HG02678 (cell line): ENCODE data around the gene REPS2.

Experiments used
- ATAC-seq: cut with Tn5 transposase; IDR thresholded peaks from one replicate; pipeline ENCODE4 v1.9.1; 2021; ENCODE audit warnings: mild to moderate bottlenecking, moderate library complexity; ENCODE audit not compliant: unreplicated experiment

The REPS2 gene

DNA sequence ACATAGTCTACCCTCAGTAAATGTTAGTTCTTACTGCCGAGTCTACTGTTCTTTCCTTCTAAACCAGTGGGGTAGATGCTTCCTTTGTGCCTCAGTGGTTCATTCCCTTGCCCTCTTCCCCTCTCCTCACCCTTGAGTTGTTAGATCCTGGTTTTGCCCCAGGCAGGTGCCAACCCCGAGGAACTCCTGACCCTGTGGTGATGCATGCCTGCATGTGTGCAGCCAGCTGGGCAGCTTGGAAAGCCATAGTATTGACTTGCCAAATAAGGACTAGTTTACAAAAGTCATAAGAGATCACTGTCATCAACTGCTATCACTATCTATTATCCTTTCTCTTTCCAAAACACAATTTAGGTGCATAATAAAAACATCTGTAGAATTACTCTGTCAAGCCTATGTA is 50.9 kb downstream of the REPS2 start:
- no peak for ATAC-seq

DNA sequence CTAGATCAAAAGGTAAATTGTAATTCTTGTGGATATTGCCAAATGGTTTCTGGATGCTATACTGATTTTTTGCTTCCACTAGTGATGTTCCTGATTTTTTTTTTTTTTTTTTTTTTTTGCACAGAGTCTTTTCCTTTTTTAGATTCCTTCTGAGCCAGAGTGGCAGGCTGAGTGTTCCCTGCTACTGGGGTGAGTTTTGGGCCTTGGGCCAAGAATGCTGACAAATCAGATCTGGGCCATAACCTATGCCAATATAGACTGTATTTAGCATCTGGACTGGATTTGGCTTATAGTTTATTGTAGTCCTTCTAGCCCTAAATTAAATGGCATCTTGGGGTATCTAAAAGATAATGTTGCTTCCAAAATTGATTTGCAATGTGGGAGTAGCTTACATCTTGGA is 52.8 kb downstream of the REPS2 start:
- no peak for ATAC-seq

DNA sequence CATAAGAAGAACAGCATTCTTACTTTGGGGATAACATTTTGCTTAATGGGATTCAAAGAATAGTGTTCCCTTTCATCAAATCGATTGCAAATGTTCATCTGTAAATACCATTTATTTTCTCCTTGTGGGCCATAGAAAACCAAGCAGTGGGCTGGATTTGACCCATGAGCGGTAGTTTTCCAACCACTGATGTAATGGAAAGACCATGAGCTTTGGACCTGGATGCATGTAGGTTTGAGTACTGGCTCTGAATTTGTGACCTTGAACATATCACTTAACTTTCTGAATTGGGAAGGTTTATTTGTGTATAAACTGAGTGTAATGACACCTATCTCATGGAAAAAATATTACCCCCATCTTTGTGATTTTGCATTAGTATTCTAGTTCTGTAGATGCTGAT is 54.3 kb downstream of the REPS2 start:
- ATAC-seq = no peak

DNA sequence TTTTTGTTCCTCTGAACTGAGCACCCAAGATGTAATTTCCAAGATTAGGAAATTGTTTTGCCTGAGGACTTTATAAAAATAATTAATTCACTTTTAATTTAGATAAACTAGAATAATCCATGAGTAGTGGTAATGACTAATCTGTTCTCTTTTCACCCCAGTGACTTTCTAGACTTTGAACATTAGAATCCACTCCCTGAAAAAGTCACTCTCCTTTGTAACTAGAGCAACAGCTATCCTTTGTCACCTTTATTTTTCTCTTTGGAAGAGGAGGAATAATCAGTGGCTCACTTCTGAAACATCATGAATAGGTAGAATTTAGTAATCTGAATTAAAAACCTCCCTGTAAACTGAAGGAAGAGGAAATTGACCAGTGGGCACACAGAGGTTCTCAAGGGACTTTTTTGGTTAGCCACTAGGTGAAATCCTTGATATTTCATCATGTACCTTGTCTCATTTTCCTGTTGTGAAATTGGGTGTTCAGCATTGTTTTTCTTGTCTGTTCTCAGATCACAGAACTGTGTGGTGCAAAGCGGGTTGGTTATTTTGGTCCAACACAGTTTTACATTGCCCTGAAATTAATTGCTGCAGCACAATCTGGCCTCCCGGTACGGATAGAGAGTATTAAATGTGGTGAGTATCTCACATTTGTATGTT is 59.4 kb downstream of the REPS2 start:
- ATAC-seq = no peak

DNA sequence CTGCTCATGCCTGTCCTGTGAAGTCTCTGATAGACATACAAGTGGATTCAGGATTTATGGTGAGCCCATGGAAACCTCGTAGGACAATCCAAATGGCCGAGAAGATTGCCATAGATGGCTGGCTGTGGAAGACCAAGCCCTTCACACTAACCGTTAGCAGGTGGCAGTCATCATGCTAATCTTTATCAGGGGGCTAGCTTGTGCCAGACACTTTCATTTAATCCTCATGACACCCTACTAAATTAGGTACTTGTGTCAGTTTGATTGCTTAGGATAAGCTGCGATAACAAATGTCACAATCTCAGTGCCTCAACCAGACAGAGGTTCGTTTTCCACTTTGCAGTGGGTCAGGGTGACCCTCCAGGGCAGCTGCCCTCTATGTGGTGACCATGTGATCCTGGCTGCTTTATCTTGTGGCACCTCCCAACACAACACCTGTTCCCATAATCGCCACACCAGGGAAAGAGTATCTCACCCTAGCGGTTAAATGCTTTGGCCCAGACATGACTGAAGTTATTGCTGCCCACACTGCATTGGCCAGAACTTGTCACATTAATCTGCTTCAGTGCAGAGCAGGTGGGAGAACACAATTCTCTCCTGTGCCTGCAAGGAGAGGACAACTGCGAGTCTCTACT is 60.8 kb downstream of the REPS2 start:
- no peak for ATAC-seq

DNA sequence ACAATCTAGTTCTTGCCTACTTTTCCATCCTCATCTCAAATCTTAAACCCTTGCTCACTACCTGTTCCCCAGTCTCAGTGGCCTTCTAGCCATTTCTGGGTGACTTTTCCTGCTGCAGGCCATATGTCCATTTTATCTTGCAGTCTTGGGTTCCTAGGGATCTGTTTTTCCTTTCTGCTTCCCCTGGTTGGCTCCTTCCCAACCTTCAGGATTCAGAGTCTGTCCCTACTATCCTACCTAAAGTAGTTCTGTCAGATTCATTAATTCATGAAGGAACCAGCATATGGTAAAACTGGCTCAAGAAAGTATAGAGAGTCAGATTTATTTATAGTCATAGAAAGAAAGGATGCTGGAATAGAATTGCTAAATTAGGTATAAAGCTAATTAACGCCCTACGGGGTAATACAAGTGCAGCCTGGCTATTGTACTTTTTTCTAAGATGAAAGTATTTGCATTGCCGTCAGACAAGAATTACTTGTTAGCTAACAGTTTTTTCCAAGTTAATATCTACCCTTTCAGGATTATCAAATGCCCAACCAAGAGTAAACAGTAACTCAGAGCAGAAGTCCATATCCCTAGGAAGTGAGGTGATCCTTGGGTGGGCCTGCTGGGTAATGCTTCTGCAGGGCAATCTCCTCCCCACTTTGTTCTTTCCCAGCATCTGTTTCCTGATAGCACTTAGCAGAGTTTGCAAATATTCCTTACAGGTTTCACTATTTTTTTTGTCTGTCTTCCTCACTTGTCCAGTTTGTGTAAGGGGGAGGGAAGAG is 63.6 kb downstream of the REPS2 start:
- no peak for ATAC-seq

DNA sequence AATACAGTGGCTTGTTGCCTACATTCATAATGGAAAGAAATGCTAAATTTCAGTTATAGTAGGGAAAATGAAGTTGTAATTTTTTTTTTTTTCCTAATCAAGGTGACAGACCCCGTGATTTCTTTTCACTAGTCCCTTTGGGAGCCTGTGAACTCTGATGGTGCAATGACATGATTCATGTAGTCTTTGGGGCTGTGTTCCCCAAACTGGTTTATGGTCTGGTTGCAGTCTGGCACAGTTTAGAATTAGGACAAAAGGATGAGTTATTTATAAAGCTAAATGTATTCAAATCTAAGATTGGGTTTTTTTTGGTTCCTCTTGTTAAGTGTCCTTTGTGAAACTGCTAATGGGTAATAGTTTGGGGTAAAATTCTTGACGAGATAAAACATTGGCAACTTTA is 66.0 kb downstream of the REPS2 start:
- ATAC-seq = no peak

DNA sequence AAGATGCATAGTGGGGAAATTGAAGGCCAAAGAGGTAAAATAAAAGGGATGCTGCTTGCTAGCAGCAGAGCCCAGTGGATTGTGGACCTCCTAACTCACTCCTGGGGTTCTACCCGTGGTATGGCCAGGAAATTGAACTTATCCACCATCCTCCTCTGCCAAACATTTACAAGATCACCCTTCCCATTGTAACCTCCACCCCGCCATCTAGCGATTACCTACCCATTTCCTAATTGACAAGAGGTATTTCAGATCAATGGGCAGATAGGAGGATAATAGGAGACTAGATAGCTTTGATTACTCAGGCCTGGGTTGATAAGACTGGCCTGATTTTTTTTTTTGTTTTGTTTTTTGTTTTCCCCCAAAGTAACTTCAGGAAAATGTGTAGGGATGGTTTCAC is 67.8 kb downstream of the REPS2 start:
- ATAC-seq = no peak

DNA sequence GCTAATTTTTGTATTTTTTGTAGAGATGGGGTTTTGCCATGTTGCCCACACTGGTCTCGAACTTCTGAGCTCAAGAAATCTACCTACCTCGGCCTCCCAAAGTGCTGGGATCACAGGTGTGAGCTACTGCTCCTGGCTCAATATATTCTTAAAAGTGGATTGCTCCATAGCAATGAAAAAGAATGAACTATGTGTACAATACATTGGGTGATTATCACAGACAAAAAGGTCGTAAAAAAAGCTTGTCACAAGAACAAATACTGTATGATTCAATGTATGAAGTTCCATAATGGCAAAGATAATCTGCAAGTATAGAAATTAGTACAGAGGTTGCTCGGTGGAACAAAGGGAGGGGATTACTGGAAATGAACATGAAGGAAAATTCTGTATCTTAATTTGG is 70.7 kb downstream of the REPS2 start:
- no peak for ATAC-seq

DNA sequence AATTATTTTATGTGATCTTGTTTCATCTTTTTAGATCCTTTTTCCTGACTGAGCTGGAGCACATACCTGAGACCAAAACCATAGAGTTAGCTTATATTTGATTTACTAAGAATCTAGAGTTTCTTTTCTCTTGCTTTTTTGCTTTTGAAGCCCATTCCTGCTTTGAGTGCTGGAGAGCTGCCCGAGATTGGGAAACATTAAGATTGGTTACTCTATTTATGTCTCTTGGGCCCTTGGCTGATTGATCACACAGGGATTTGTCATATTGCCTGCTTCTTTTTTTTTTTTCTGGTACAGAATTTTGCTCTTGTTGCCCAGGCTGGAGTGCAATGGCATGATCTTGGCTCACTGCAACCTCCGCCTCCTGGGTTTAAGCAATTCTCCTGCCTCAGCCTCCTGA is 73.9 kb downstream of the REPS2 start:
- no peak for ATAC-seq

DNA sequence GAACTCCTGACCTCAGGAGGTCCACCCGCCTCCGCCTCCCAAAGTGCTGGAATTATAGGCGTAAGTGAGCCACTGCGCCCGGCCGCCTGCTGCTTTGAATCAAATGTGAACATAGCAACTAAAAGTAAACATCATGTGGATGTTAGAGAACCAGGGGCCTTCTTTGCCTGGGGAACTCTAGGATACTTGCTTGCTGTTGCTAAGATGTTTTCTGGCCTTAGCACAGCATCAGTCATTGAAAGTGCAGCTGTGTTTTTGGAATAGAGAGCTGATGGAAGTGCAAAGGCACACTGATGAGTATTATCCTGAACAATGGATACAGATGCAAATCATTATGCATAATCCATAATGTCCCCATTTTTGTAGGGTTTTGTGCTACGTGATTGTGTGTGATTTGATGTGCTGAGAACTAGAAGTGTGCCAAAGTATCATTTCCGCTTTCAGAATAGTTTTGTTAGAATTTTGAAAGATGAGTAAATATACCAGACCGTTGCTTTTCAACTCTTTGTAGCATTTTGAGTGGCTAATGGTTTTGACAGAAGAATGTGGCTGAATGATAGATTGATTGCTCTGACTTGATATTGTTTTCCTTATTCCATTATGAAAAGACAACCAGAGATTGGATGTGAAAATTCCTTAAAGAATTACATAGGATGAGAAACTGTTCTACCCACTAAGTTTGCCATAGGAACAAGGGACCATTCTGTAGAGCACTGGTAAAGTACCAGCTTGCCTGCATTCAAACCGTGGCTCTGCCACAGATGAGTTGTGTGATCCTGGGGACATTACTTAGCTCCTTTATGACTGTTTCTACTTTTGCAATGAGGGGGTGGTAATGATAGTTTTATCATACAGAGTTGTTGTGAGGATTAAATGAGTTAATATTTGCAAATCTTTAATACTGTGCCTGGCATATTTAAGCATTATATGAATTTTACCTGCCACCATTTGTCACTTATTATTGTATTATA is 74.7 kb downstream of the REPS2 start:
- no peak for ATAC-seq

DNA sequence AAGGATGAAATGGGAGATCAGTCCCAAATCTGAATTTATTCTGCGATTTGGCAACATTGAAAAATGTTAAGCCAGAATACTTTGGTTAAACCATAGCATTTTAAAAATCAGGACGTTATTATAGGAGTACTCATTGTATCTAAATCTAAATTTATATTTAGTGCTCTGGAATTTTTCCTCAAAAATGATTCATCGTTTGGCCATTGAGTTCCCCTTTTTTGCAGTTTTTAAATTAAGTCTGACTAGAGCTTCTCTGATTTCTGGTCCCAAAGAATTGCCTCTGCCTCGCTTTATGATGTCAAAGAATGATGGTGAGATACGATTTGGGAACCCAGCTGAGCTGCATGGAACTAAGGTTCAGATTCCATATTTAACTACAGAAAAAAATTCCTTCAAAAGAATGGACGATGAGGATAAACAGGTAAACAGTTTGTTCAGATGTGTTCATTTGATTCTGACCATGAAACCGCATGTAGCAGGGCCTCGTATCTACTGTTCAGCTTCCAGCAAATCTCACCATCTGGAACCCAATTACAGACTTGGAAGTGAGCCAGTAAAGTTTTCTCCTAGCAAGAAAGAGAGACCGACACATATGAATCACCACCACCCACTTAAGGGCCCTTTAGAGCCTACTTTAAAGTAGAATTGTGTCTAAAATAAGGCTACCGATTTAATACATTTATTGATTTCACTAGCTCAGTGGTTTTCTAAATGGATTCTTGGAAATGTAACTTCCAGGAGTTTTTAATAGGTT is 75.6 kb downstream of the REPS2 start:
- ATAC-seq = no peak

DNA sequence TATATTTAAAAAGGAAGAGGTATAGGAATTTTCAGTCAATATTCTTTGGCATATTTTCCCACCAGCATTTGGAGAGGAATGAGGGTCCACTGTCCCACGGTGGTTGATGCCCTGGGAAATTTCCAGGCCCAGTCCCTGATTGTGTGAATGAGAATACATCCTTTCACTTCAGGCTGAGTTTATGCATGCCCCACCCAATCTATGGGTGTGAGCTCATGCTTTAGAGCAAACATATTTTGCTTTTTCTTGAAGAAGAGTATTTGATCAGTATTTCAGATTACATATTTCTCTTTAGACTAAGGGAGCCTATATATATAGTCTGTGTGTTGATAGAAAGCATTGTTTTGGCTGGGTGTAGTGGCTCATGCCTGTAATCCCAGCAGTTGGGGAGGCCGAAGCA is 77.2 kb downstream of the REPS2 start:
- ATAC-seq = no peak

DNA sequence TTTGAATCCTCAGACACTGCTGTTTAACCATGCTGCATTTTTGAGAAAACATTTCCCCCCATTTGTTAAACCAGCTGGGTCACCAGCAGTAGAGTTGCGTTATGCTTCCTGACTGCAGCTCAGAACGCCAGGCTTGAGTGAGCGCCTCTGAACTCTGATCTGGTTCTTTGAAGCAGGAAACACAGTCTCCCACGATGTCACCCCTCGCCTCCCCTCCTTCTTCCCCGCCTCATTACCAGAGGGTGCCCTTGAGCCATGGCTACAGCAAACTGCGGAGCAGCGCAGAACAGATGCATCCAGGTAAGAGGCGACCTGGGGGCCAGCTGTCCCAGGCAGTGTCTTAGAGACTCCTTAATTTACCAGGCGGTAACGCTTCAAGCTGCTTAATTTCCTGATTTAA is 78.4 kb downstream of the REPS2 start:
- ATAC-seq = no peak

DNA sequence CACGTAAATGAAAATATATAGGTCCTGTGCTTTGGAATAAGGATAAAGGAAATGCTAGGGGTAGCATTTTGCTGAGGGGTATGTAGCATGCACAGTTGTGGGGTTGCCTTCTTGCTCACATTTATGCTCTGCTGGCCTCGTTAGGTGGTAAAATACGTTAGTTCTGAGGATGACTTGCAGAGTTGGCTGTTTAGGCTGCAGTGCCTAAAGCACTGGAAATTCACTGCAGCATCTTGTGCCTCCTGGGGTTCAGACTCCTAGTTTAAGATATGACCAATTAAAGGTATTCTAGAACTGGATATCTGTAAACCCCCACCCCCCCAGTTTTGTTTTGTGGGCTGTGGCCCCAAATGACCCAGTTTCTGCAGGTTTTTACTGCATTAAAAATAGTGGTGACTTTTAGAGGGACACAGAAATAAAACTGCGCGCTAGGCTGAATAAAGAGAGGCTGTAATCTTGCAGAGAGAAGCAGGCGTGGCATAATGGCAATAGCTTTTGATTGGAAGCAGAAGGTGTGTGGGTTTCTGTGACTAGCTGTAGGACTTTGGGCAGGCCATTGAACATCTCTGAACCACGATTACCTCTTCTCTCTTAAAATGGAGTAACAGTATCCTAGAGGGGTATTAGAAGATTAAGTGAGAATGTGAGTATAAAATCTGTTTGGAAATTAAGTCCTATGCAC is 79.3 kb downstream of the REPS2 start:
- ATAC-seq = no peak

DNA sequence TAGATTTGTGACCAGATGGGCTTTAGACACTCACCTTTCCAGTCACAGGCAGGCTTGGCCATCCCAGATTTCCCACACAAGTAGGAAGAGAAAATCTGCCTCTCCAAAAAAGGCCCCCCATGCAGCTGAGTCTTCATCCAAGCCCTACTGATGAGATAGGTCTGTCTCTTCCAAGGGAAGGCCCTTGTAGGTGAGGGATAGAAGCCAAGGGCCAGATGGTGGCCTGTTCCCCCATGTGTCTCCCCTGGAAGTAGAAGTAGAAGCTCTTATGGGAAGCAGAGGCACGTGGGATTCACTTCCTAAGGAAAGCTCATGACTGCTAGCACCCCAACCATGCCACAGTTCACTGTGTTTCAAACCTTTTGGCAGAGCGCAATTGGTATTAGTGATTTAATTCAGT is 81.5 kb downstream of the REPS2 start:
- no peak for ATAC-seq

DNA sequence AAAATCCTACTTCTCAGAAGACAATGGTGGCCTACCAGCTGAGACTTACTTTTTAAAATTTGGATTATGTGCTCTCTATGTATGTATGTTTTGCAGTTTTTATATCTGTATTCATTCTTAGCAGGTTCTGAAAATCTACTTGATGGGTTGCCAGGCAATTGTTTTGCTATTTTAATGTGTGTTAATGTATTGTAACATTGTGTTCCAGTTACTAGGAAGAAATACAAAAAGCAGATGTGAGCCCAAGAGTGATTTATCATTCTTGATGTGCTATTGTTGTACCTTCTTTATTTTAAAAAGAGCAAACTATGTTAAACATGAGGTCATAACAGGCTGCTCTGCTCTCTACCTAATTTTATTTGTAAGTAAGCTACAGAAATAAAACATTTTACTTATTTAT is 81.9 kb downstream of the REPS2 start:
- no peak for ATAC-seq

DNA sequence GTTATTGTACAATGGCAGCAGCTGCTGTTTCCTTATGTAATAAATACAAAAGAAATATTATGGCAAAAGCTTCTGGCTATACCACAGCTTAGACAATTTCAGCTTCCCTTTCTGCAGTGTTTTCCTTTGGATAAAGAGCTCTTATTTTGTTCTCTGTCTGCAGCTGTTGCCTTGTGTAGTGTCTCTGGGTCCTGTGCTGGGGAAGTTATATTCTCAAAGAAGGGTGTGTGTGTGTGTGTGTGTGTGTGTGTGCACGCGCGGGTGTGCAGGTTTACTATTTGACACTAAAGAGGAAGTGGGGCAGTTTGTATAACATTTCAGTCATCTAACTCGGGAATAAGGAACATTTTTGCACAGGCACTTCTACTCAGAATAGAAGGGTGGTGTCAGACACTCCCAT is 83.6 kb downstream of the REPS2 start:
- no peak for ATAC-seq

DNA sequence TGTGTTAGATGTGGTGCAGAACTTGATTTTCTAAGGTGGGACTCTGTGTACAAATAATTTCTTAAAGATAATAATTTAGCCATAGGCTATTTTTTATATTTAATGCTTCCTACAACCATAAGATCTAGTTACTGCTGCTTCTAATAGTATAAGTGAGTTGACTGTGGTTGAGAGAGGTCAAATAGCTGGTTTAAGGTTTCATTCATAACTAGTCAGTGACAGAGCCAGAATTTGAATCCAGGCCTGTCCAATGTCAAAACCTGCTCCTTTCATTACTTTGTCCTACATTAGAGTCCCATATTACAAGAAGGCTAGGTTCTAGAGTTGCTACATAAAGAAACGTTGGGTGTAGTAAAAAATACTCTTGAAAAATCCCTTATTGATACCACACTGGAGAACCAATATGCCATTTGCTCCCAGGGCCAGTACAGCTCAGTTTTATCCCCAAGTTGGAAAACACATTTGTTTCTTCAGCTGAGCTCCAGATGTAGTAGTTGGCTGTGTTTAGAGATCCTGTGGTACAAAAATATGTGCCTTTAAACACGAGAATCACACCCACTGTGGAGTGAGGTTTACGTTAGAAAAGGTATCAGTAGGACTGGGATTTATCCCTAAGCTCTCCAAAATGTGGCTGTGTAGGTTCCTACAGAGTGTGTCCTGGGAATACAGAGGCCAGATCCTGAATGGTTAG is 84.3 kb downstream of the REPS2 start:
- no peak for ATAC-seq
